HepG2 (cell line): ENCODE data around the gene TMCO4. TPM values are rescaled to one million over a fixed set of nuclear protein-coding genes. Genes with fewer than 3 reads are reported as not detected.
A peak's percentile ranks its signal among the peaks of the same experiment; 100 is the strongest.

ENCODE experiments used
- ATM ChIP-seq: fragments of 450-650 bp; IDR thresholded peaks from 2 replicates; pipeline ENCODE4 v1.7.1; 2017; ENCODE audit warnings: mild to moderate bottlenecking, borderline replicate concordance
- GPBP1L1 ChIP-seq: sonication (generic); formaldehyde crosslinking; IDR thresholded peaks from 2 replicates; pipeline ENCODE4 v1.5.0; 2020; ENCODE audit warnings: mild to moderate bottlenecking, missing genetic modification reagents
- GTF3A ChIP-seq: sonication (generic); formaldehyde crosslinking; conservative IDR thresholded peaks from 2 replicates; pipeline ENCODE4 v1.4.0; 2020; ENCODE audit warnings: mild to moderate bottlenecking, missing genetic modification reagents
- HNRNPUL1 ChIP-seq: fragments of 200-400 bp; formaldehyde crosslinking; IDR thresholded peaks from 2 replicates; pipeline ENCODE4 v1.6.1; 2017; ENCODE audit warnings: low read depth, mild to moderate bottlenecking, low read length, moderate library complexity
- KAT8 ChIP-seq: IDR thresholded peaks from 2 replicates; pipeline ENCODE4 v1.6.1; 2016; ENCODE audit warnings: missing genetic modification reagents, missing compliant biosample characterization
- MLX ChIP-seq: IDR thresholded peaks from 2 replicates; pipeline ENCODE4 v1.6.1; 2016
- PHF21A ChIP-seq: sonication (generic); formaldehyde crosslinking; IDR thresholded peaks from 2 replicates; pipeline ENCODE4 v1.5.0; 2020; ENCODE audit warnings: mild to moderate bottlenecking, missing genetic modification reagents
- RBM39 ChIP-seq: fragments of 200-400 bp; formaldehyde crosslinking; IDR thresholded peaks from one replicate; pipeline ENCODE4 v1.6.1; 2018; ENCODE audit warnings: antibody characterized with exemption, mild to moderate bottlenecking, low read depth, low read length; ENCODE audit not compliant: poor library complexity, severe bottlenecking
- STAT6 ChIP-seq: sonication (generic); formaldehyde crosslinking; IDR thresholded peaks from 2 replicates; pipeline ENCODE4 v1.4.0; 2020; ENCODE audit warnings: missing genetic modification reagents, mild to moderate bottlenecking, borderline replicate concordance
- TBP ChIP-seq: sonication (generic); formaldehyde crosslinking; IDR thresholded peaks from 2 replicates; pipeline ENCODE4 v1.5.0; 2020; ENCODE audit warnings: missing genetic modification reagents
- TSC22D2 ChIP-seq: sonication (generic); formaldehyde crosslinking; IDR thresholded peaks from 2 replicates; pipeline ENCODE4 v1.5.1; 2020; ENCODE audit warnings: missing genetic modification reagents, mild to moderate bottlenecking, borderline replicate concordance
- ZBTB21 ChIP-seq: sonication (generic); formaldehyde crosslinking; IDR thresholded peaks from 2 replicates; pipeline ENCODE4 v1.4.0; 2020; ENCODE audit warnings: missing genetic modification reagents
- ZKSCAN5 ChIP-seq: sonication (generic); formaldehyde crosslinking; IDR thresholded peaks from 2 replicates; pipeline ENCODE4 v1.5.1; 2020; ENCODE audit warnings: mild to moderate bottlenecking, missing genetic modification reagents
- ZNF24 ChIP-seq: fragments of 450-650 bp; IDR thresholded peaks from 2 replicates; pipeline ENCODE4 v1.6.1; 2017; ENCODE audit warnings: antibody characterized with exemption, mild to moderate bottlenecking
- ZNF274 ChIP-seq: sonication (generic); formaldehyde crosslinking; IDR thresholded peaks from 2 replicates; pipeline ENCODE4 v1.5.1; 2020; ENCODE audit warnings: mild to moderate bottlenecking, missing genetic modification reagents
- ZNF430 ChIP-seq: sonication (generic); formaldehyde crosslinking; IDR thresholded peaks from 2 replicates; pipeline ENCODE4 v1.9.0; 2021; ENCODE audit warnings: mild to moderate bottlenecking, missing genetic modification reagents
- ZNF513 ChIP-seq: sonication (generic); formaldehyde crosslinking; conservative IDR thresholded peaks from 2 replicates; pipeline ENCODE4 v1.5.0; 2020; ENCODE audit warnings: missing genetic modification reagents
- ZNF567 ChIP-seq: sonication (generic); formaldehyde crosslinking; IDR thresholded peaks from 2 replicates; pipeline ENCODE4 v1.8.1; 2023; ENCODE audit warnings: mild to moderate bottlenecking, missing genetic modification reagents, borderline replicate concordance
- ZNF644 ChIP-seq: IDR thresholded peaks from 2 replicates; pipeline ENCODE4 v1.6.1; 2016; ENCODE audit warnings: low read depth
- ZNF672 ChIP-seq: sonication (generic); formaldehyde crosslinking; IDR thresholded peaks from 2 replicates; pipeline ENCODE4 v1.8.1; 2022; ENCODE audit warnings: missing genetic modification reagents
- ZNF674 ChIP-seq: sonication (generic); formaldehyde crosslinking; IDR thresholded peaks from 2 replicates; pipeline ENCODE4 v1.5.0; 2020; ENCODE audit warnings: low read depth, mild to moderate bottlenecking, missing genetic modification reagents
- polyA plus RNA-seq, 8 experiments: library from polyadenylated mRNA; depleted of rRNA in 3 of 8; stranded (reverse) in 7 of 8; unstranded in 1 of 8; fragments of >200 nt; fragmentation: Illumina TruSeq in 4 of 8; extraction: Trizol in 4 of 8; gene quantifications; 2 replicates each; pipeline versions ENCODE4 v1.2.1 to v1.2.3, GENCODE V29; 2011 to 2016; ENCODE audit warnings: low read depth in 4 of 8, missing spikeins in 1 of 8, mixed read lengths in 1 of 8; ENCODE audit not compliant: insufficient read depth in 1 of 8
- total RNA-seq, 5 experiments: library from RNA; depleted of rRNA; stranded (reverse); fragments of >200 nt; fragmentation: Illumina TruSeq; extraction: Trizol; gene quantifications; 2 replicates each; pipeline ENCODE4 v1.2.3, GENCODE V29; 2016; ENCODE audit warnings: low read depth in 1 of 5
- TF ChIP-seq, protein P1 (sequence below): sonication (generic); formaldehyde crosslinking; conservative IDR thresholded peaks from 2 replicates; pipeline ENCODE4 v1.8.0; 2022; ENCODE audit warnings: missing genetic modification reagents

Gene TMCO4
- total and polyA plus RNA-seq, 2 of the 13 experiments (the other 11 are each of a cell fraction or from before 2014, with no cell fraction given): 2.1 to 4.1 TPM

GRCh38 chr1:19799230-19800075 is at the start of gene TMCO4 (continued):
- TF ChIP-seq STAT6 (CRISPR knock-in tag) (no peak), ATM (no peak), ZNF513 (CRISPR knock-in tag) (no peak), HNRNPUL1 (no peak), TBP (no peak), ZNF430 (CRISPR knock-in tag) (no peak), ZNF24 (no peak), ZBTB21 (CRISPR knock-in tag) (no peak), KAT8 (no peak), PHF21A (CRISPR knock-in tag) (peak; percentile 59), TSC22D2 (no peak), GTF3A (no peak), GPBP1L1 (CRISPR knock-in tag) (no peak), RBM39 (no peak), ZNF274 (no peak), ZKSCAN5 (CRISPR knock-in tag) (no peak), ZNF644 (CRISPR knock-in tag) (no peak), MLX (no peak), ZNF674 (CRISPR knock-in tag) (no peak), ZNF567 (no peak), ZNF672 (CRISPR knock-in tag) (no peak)
- TF ChIP-seq, protein P1, sequence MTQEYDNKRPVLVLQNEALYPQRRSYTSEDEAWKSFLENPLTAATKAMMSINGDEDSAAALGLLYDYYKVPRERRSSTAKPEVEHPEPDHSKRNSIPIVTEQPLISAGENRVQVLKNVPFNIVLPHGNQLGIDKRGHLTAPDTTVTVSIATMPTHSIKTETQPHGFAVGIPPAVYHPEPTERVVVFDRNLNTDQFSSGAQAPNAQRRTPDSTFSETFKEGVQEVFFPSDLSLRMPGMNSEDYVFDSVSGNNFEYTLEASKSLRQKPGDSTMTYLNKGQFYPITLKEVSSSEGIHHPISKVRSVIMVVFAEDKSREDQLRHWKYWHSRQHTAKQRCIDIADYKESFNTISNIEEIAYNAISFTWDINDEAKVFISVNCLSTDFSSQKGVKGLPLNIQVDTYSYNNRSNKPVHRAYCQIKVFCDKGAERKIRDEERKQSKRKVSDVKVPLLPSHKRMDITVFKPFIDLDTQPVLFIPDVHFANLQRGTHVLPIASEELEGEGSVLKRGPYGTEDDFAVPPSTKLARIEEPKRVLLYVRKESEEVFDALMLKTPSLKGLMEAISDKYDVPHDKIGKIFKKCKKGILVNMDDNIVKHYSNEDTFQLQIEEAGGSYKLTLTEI (CRISPR knock-in tag): no peak
